Adrenal gland (tissue), 12 donors: ENCODE results near the gene KIFC1. TPM values are rescaled to one million over a fixed set of nuclear protein-coding genes. Genes with fewer than 3 reads are reported as not detected.

Experiments used
- DNase-seq, 7 donors: peaks; one replicate each; pipeline ENCODE4 v3.0.0-alpha.2; 2019 to 2020
- H3K27ac ChIP-seq, 5 donors: fragments of 200-600 bp; sonication (generic) in 4 of 5; 1 replicate in 3 of 5; 2 replicates in 2 of 5; pipeline versions ENCODE4 v1.5.1 to v1.8.0; 2016 to 2020; ENCODE audit warnings: mild to moderate bottlenecking in 1 of 5
- H3K27me3 ChIP-seq: fragments of 200-600 bp; 2 replicates; pipeline ENCODE4 v1.8.0; 2021
- H3K36me3 ChIP-seq, 2 donors: fragments of 200-600 bp; replicated peaks in 1 of 2; 1 replicate in 1 of 2; 2 replicates in 1 of 2; pipeline versions ENCODE4 v1.5.1 to v1.8.0; 2018 to 2022
- H3K4me1 ChIP-seq, 2 donors: fragments of 200-600 bp; replicated peaks in 1 of 2; 1 replicate in 1 of 2; 2 replicates in 1 of 2; pipeline versions ENCODE4 v1.5.1 to v1.8.0; 2018 to 2021
- H3K4me3 ChIP-seq, 4 donors: fragments of 200-600 bp; sonication (generic) in 3 of 4; one replicate each; pipeline ENCODE4 v1.5.1; 2016 to 2018
- H3K9me3 ChIP-seq, 3 donors: fragments of 200-600 bp; sonication (generic) in 1 of 3; replicated peaks in 1 of 3; 1 replicate in 2 of 3; 2 replicates in 1 of 3; pipeline versions ENCODE4 v1.5.1 to v1.8.0; 2016 to 2021
- POLR2A ChIP-seq, 2 donors: fragments of 450-650 bp; IDR thresholded peaks; one replicate each; pipeline ENCODE4 v1.6.1; 2017; ENCODE audit warnings: antibody characterized with exemption in 2 of 2, mild to moderate bottlenecking in 2 of 2, moderate library complexity in 1 of 2
- WGBS, 4 donors: extraction: QIAGEN DNeasy Blood & Tissue Kit in 2 of 4; methylation state at CpG; one replicate each; pipeline versions ENCODE4 v1.1.5 to v1.1.7; 2013 to 2017; 5-methylcytosine and 5-hydroxymethylcytosine counted together
- intact Hi-C, 2 donors: fragments of 100-400 bp; cut with DNase I; formaldehyde crosslinking; loops; one replicate each; pipeline versions ENCODE4 v1.14.1 to v1.15.0; 2022 to 2023
- polyA plus RNA-seq, 3 donors: library from polyadenylated mRNA; stranded (reverse); fragments of 200-250 nt in 2 of 3; fragments of 350-450 nt in 1 of 3; fragmentation: Illumina TruSeq in 1 of 3; extraction: RNeasy Lipid Tissue Mini Kit (QIAGEN cat#74804) in 1 of 3; gene quantifications; one replicate each; pipeline ENCODE4 v1.2.3, GENCODE V29; 2013 to 2014
- total RNA-seq, 9 donors: library from RNA; depleted of rRNA in 4 of 9; stranded (reverse); fragments of >200 nt in 4 of 9; fragments of 120-200 nt in 1 of 9; fragmentation: NEBNext Ultra II Directional in 1 of 9; extraction: Animal tissue kit (Norgen Biotek cat#: 25700) in 1 of 9; gene quantifications; one replicate each; pipeline versions ENCODE4 v1.1.0 to v1.2.4, GENCODE V29; 2013 to 2023
- TF ChIP-seq, protein P1 (sequence below), 6 experiments: fragments of 450-650 bp in 4 of 6; fragments of 200-600 bp in 2 of 6; sonication (generic) in 1 of 6; IDR thresholded peaks; 1 replicate in 5 of 6; 2 replicates in 1 of 6; pipeline versions ENCODE4 v1.5.1 to v1.8.0; 2016 to 2021; ENCODE audit warnings: antibody characterized with exemption in 6 of 6, mild to moderate bottlenecking in 2 of 6, moderate library complexity in 1 of 6
- donor health status: healthy with polysubstance abuse.
- donor health status: Bipolar disorder and iron deficiency.
- donor health status: DM: yes; HTN: yes; CAD: no.
- donor health status: DM: no; HTN: no; CAD: no.
- donor health status: DM: no; HTN: no; CAD: no.
- donor health status: DM: yes; HTN: yes; CAD: no.

The KIFC1 gene
- total and polyA plus RNA-seq, 12 donors = 0.60 to 9.5 (median 1.4) TPM; not detected in 1

DNA sequence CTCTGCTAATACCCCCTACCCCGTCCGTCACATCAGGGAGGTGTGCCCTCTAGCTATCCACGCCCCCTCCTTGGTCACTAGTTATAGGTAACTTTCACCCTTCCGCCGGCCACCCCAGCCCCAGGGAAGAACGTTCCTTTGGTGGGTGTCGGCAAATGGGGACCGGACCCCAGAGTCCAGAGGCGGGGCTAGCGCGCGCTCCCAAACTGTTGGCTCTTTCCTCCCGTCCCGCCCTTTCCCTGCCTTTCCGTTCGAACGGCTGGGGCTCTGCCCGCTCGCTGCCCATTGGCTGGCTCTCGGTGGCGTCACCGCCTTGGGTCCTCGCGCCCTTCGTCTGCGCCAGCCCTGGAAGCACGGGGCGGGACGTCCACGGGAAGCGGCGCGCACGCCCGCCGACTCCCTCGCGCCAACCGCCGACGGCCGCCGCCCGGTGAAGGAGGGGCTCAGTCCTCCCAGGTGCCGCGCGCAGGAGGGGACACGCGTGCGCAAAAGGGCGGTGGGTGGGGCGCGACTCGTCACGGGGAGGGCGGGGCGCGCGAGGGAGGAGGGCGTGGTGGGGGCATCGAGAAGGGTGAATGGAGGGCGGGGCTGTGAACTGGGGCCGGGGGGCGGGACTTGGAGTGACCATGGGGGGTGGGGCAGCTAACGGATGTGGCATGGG lies 18.6 kb downstream of the KIFC1 start:
- intact Hi-C loops = loop anchor here in 1 of 2 donors (10.0 kb wide), 1 partner anchor 1675 kb away; the partner anchor contains the start of gene CLIC1
- Histone ChIP-seq H3K4me1 (peaks cover 7 to 22% of the 10 kb centered on the region in 2 donors), H3K4me3 (peak overlapping the region in 3 of 4 donors; percentile 44 to 99 (median 98)), H3K36me3 (peaks cover 0 to 32% of the 10 kb centered on the region in 2 donors), H3K27ac (peak overlapping the region; percentile 72 to 100 (median 95)), H3K27me3 (no peaks in the 10 kb centered on the region), H3K9me3 (no peaks in the 10 kb centered on the region)
- peak; percentile 98 for DNase-seq
- 0 to 1% (median 1%) methylated on average over 23 to 62 of the region's 65 CpGs for WGBS, 4 donors
- TF ChIP-seq POLR2A (IDR thresholded peaks at IDR 0.05) = peak in 1 of 2 donors; percentile 75
- TF ChIP-seq, protein P1, sequence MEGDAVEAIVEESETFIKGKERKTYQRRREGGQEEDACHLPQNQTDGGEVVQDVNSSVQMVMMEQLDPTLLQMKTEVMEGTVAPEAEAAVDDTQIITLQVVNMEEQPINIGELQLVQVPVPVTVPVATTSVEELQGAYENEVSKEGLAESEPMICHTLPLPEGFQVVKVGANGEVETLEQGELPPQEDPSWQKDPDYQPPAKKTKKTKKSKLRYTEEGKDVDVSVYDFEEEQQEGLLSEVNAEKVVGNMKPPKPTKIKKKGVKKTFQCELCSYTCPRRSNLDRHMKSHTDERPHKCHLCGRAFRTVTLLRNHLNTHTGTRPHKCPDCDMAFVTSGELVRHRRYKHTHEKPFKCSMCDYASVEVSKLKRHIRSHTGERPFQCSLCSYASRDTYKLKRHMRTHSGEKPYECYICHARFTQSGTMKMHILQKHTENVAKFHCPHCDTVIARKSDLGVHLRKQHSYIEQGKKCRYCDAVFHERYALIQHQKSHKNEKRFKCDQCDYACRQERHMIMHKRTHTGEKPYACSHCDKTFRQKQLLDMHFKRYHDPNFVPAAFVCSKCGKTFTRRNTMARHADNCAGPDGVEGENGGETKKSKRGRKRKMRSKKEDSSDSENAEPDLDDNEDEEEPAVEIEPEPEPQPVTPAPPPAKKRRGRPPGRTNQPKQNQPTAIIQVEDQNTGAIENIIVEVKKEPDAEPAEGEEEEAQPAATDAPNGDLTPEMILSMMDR (IDR thresholded peaks at IDR 0.05) = no peak

DNA sequence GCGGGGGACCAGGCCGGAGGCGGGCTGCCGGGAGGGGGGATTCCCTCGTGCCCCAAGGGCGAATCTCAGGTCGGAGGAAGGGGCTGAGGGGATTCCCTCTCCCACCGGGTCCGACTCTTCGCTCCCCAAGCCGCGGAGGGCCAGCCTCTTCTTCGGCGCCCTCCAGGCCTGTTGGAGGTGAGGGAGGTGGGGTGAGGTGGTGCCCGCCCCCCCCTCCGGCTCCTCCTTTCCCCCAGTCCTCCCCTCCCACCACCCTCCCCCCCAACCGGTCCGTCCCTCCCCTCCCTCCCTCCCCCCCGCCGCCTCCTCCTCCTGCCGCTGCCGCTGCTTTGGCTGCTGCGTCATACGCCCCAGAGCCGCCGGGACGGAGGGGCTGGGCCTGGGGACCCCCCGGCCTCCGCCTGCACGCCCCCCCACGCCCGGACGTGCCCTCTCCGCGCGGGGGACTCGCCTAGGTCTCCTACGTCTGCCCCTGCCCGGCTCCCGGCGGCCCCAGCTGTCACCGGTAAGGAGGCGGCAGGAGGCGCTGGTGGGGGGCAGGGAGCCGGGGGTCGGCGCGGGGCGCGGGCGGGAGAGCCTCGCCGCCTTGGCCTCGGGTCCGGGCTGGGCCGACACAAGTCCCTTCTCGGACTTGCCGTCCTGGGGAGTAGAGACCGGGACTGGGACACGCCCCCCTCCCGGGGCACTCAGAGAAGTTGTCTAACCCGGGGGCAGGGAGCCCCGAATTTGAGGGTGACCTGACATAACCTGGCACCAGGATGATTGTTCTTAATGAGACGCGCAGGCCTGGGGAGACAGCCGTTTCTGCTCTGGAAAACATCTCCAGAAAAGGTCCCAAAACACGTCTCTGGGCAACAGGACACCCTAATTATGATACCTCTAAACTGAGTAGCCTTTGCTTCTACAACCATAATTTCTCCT lies 19.3 kb downstream of the KIFC1 start, which contains the start of gene PHF1:
TSS of gene PHF1 (plus strand) at position 304 of the 921 bp plus-strand sequence. CDS start 1,250 bp downstream, outside the sequence.
- intact Hi-C loops = loop anchor here in 1 of 2 donors (10.0 kb wide), 1 partner anchor 1676 kb away; the partner anchor contains the start of gene CLIC1
- peak in 4 of 7 donors; percentile 76 to 86 (median 84) for DNase-seq
- H3K9me3 ChIP-seq = no peaks in the 10 kb centered on the region
- peak; percentile 44 to 64 for TF ChIP-seq POLR2A (IDR thresholded peaks at IDR 0.05)
- TF ChIP-seq, protein P1 (IDR thresholded peaks at IDR 0.05) = no peak
- H3K4me1 ChIP-seq = peaks cover 7 to 27% of the 10 kb centered on the region in 2 donors
- peak within 1 kb of the TSS; percentile 7 to 99 (median 92) for H3K4me3 ChIP-seq
- H3K27me3 ChIP-seq = no peaks in the 10 kb centered on the region
- 0 to 2% (median 1%) methylated on average over 15 to 65 of the region's 67 CpGs for WGBS, 4 donors
- H3K27ac ChIP-seq = peak within 1 kb of the TSS; percentile 74 to 100 (median 95)
- peaks cover 0 to 40% of the 10 kb centered on the region in 2 donors for H3K36me3 ChIP-seq

DNA sequence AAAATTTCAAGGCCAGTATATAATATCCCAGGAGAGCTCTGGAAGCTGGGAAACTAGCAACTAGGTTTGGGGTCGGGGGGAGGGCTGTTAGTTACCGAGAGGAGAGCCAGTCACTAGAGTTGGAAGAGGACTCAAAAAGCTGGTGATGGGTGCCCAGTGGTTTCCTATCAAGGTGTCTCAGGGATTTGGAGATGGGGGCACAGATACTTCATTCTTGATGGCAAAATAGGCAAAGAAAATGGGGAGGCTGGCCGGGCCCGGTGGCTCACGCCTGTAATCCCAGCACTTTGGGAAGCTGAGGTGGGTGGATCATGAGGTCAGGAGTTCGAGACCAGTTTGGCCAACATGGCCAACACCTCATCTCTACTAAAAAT lies 20.0 kb downstream of the KIFC1 start:
- 53 to 64% (median 60%) methylated on average over 6 of the region's 6 CpGs for WGBS, 4 donors
- H3K36me3 ChIP-seq = peaks cover 0 to 44% of the 10 kb centered on the region in 2 donors
- TF ChIP-seq, protein P1 (IDR thresholded peaks at IDR 0.05) = no peak
- no peak for TF ChIP-seq POLR2A (IDR thresholded peaks at IDR 0.05)
- intact Hi-C loops = loop anchor here in 1 of 2 donors (10.0 kb wide), 1 partner anchor 1677 kb away; the partner anchor contains the start of gene CLIC1
- no peak for DNase-seq
- peaks cover 8 to 33% of the 10 kb centered on the region in 2 donors for H3K4me1 ChIP-seq
- peak overlapping the region in 4 of 5 donors; percentile 93 to 100 (median 96) for H3K27ac ChIP-seq
- H3K9me3 ChIP-seq = no peaks in the 10 kb centered on the region
- H3K27me3 ChIP-seq = no peaks in the 10 kb centered on the region
- peak overlapping the region; percentile 7 to 99 (median 92) for H3K4me3 ChIP-seq
